GM23248 (cell line): Measurements from ENCODE around the gene SCAMP4.

Experiments used
- EZH2 ChIP-seq: fragments of 200-600 bp; sonication (generic); IDR thresholded peaks from 2 replicates; pipeline ENCODE4 v1.6.1; 2018; ENCODE audit warnings: antibody characterized with exemption, mild to moderate bottlenecking; ENCODE audit not compliant: insufficient read depth, poor library complexity, severe bottlenecking
- EZH2phosphoT487 ChIP-seq: fragments of 200-600 bp; sonication (generic); IDR thresholded peaks from 2 replicates; pipeline ENCODE4 v1.6.1; 2018; ENCODE audit warnings: antibody characterized with exemption, moderate library complexity, mild to moderate bottlenecking, low read depth; ENCODE audit not compliant: insufficient read depth

DNA sequence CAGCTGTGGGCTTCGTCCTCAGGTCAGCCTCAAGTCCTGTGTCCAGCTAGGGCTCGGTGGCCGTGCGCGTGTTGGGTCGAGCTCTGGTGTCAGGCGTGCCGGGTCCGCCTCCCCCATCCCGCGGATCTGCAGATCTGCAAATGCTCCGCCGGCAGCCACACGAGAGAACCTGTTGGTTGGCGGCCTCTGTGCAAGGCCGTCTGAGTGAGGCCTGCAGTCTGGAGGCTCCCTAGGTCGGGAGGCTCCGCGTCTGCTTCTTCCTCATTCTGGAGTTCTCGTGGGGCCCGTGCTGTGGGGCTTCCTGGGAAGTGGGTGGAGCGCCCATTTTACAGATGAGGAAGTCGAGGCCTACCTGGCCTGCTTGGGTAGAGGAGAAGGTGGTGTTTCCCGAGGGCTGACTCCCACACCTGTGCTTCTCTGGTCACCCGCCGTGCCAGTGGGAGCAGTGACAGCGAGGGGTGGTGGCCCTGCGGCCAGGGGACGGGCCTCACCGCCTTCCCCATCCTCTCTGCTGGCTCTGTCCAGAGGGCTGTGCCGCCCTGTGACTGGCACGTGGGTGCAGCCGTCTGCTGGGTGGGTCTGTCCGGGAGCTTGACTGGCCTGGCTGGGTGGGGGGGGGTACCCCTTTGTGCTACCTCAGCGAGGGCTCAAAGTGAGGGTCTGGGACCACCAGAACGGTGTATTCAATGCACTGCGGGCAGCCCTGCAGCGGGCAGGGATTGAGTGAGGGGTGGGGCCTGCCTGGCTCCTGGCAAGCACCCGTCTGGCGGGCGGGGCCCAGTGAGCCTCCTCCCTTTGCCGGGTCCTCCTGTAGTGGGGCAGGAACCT is 39.1 kb downstream of the SCAMP4 start:
- TF ChIP-seq EZH2 = no peak
- no peak for TF ChIP-seq EZH2phosphoT487
